ENCODE data around the gene XYLT1. TPM values are rescaled to one million over a fixed set of nuclear protein-coding genes. Genes with fewer than 3 reads are reported as not detected.

The XYLT1 gene
- polyA plus RNA-seq, 1 donor from 2014 or later, result 3.3 TPM

- no peaks in the 10 kb centered on the region for H4K20me1 ChIP-seq (ENCODE audit: insufficient read depth)
Measured at GRCh38 chr16:17289674-17290635, 180.8 kb downstream of the XYLT1 start.

More at GRCh38 chr16:17289674-17290635, 180.8 kb downstream of the XYLT1 start:
- H3K27me3 ChIP-seq (ENCODE audit: insufficient read depth, low read depth, low read length), result no peaks in the 10 kb centered on the region
- H3K9ac ChIP-seq (ENCODE audit: low read length), result no peak overlapping the region
- H3K27ac ChIP-seq (ENCODE audit: low read length), result no peak overlapping the region
- H3F3A ChIP-seq (ENCODE audit: insufficient read depth, low read length, poor library complexity, severe bottlenecking), result no peaks in the 10 kb centered on the region
- H3K9me3 ChIP-seq (ENCODE audit: low read length), result no peaks in the 10 kb centered on the region
- no peak overlapping the region for H3K4me2 ChIP-seq (ENCODE audit: low read length)
- no peak overlapping the region for H2AFZ ChIP-seq (ENCODE audit: low read depth, low read length)
- no peaks in the 10 kb centered on the region for H3K9me2 ChIP-seq (ENCODE audit: insufficient read depth, low read length)
- no peaks in the 10 kb centered on the region for H3K79me2 ChIP-seq (replicated peaks; ENCODE audit: insufficient read depth, low read length)
- H3K4me3 ChIP-seq (ENCODE audit: low read length), result no peak overlapping the region
- H3K36me3 ChIP-seq (ENCODE audit: insufficient read depth, low read length), result no peaks in the 10 kb centered on the region
- TF ChIP-seq EP300 (conservative IDR thresholded peaks at IDR 0.05; ENCODE audit: poor library complexity, severe bottlenecking) (no peak), RAD21 (conservative IDR thresholded peaks at IDR 0.05) (no peak), POLR2AphosphoS5 (IDR thresholded peaks at IDR 0.05) (no peak), TAF1 (IDR thresholded peaks at IDR 0.05; ENCODE audit: low read depth) (no peak), CTCF (IDR thresholded peaks at IDR 0.05; ENCODE audit: poor library complexity, severe bottlenecking) (no peak), SMC3 (conservative IDR thresholded peaks at IDR 0.05; ENCODE audit: poor library complexity) (no peak), REST (IDR thresholded peaks at IDR 0.05; ENCODE audit: borderline replicate concordance) (no peak), EZH2 (IDR thresholded peaks at IDR 0.05; ENCODE audit: borderline replicate concordance, insufficient read depth, low read length, poor library complexity, severe bottlenecking) (no peak), MXI1 (conservative IDR thresholded peaks at IDR 0.05; ENCODE audit: poor library complexity, severe bottlenecking) (no peak)
